Renal cortical epithelial cell (primary cell): Measurements from ENCODE around the gene CMYA5. TPM values are rescaled to one million over a fixed set of nuclear protein-coding genes. Genes with fewer than 3 reads are reported as not detected.
"Not testable (repeated sequence)": the region's sequence is repeated elsewhere in the genome, so short reads cannot be mapped to it uniquely, and the experiment has no call there.

ENCODE experiments used
- DNase-seq: peaks from one replicate; pipeline ENCODE4 v3.0.0-alpha.2; 2011; ENCODE audit warnings: low read depth
- total RNA-seq: library from RNA; depleted of rRNA; stranded (reverse); fragments of >200 nt; gene quantifications from 2 replicates; pipeline ENCODE4 v1.2.3, GENCODE V29; 2014

Gene CMYA5
- 2.8 TPM in 1 of 2 replicates, not detected in the other for total RNA-seq

DNA sequence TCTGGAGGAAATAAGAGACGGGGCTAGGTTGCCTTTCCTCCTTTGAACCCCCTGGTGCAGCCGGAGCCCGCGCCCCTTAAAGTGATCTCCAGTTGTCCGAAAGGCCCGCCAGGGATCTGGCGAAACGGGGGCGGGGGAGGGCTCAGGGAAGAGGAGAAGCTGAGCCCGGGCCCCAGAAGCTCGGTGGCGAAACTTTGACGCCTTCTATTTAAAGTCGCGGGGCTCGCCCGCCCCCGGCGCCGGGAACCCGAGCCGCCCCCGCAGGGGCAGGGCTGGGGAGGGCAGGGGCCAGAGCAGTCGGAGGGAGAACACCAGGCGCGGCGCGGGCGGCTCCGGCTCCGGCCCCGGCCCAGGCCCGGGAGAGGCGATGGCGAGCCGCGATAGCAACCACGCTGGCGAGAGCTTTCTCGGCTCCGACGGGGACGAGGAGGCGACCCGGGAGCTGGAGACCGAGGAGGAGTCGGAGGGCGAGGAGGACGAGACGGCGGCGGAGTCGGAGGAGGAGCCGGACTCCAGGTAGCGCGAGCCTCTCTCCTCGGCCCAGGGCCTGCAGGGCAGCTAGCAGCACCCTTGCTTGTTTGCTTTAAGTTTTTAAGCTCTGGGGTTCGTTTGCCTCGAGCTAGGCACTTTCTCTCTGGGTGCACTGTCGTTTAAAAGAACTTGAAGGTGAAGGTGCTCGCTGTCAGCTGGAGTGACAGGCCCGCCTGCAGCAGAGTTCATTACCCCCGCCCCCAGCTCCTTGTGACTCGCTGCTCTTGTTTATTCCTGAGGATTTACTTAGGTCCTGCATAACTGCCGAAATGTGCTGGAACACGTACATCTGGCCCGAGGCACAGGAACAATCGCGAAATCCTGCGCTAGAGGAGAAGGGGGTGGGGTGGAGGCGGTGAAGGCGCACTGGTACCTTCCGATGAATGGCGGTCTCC lies at the start of gene CMYA5:
TSS of gene CMYA5 (plus strand) at position 296 of the 926 bp plus-strand sequence. CDS start at position 368, 72 bp downstream.
- peak; percentile 57 for DNase-seq

DNA sequence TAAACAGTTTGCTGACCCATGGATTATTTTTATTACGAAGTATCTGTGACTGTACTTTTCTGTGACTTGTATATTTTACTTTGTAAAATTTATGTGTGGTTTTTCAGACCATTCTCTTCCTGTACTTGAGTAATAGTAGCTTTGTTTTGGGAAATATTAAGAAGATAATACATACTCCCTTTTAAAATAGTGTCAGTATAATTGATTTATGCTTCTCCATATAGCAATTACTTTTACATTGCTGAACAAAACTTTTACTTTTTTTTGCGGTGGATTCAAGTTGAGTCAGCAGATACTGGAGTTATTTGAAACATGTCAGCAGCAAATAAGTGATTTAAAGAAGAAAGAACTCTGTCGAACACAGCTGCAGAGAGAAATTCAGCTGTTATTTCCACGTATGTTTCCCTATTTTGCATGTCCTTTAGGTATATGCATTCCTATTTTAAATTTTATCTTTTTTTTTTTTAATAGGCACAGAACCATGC lies 49.0 kb upstream of the CMYA5 start:
- no peak for DNase-seq

DNA sequence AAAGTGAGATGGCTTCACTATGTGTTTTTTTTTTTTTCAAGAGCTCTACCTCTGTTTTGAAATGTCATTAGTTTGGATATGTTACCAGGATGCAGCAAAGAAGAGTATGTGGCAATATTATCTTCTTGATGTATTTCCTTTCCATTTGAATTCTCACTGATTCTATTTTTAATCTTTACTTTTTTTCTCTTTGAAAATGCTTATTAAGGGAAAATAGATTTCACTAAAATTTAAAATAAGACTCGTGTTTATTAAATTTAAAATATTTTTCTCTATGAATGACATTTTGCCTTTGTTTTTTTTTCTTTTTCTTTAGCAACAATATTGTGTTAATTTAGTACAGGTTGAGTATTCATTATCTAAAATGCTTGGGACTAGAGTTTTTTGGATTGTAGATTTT lies 48.2 kb upstream of the CMYA5 start:
- DNase-seq = no peak

DNA sequence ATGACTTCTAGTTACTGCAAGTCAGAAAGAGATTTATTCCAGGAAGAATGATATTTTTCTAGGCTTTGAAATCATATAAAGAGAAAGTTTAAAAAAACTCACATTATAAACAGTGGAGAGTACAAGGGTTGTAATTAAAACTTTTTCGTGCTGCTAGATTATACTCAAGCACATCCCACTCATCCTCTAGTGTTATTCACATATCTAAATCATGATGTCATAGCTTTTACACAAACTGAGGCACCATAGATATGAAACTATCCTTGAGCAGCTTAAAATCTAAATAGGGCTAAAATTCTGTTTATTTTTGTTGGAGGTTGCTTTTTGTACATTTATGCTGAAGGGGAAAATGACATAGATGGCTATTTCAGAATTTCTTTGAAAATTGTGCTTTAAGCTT lies 47.4 kb upstream of the CMYA5 start:
- DNase-seq = no peak

- peak; percentile 81 for DNase-seq
Measured at GRCh38 chr5:79653843-79654242, 35.8 kb upstream of the CMYA5 start.

- no peak for DNase-seq
Measured at GRCh38 chr5:79663212-79663611, 26.4 kb upstream of the CMYA5 start.

DNA sequence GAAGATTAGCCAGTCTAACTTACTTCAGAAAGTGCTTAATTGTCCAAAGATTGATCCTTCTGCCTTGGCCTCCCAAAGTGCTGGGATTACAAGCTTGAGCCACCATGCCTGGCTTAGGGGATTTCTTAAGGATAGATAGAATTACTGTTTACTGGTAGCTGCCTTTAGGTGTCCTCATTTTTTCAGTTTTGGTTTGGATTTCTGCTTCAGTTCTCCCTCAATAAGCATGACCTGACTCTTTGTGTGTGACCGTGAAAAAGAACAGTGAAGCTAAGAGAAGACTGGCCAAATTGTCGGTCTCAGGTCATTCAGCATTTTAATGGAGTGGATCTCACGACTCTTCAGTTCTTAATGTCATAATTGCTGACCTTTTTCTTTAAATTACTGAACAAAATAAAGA lies 22.9 kb upstream of the CMYA5 start:
- peak; percentile 30 for DNase-seq

DNA sequence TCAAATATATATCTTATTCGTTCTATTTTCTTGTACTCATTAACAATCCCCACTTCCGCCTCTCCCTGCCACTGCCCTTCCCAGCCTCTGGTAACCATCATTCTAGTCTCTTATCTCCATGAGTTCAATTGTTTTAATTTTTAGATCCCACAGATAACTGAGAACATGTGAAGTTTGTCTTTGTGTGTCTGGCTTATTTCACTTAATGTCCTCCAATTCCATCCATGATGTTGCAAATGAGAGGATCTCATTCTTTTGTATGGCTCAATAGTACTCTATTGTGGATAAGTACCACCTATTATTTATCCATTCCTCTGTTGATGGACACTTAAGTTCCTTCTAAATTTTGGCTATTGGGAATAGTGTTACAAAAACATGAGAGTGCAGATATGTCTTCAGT lies 17.2 kb upstream of the CMYA5 start:
- DNase-seq = no peak

DNA sequence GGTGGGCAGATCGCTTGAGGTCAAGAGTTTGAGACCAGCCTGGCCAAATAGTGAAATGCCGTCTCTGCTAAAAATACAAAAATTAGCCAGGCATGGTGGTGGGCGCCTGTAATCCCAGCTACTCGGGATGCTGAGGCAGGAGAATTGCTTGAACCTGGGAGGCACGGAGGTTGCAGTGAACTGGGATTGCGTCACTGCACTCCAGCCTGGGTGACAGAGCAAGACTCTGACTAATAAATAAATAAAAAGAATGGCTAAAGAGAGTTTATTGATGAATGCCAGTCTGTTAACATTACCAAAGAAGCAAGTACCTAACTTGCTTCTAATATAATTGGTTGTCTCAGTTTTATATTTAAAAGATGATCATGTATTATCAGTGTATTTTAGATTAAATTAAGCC lies 13.3 kb upstream of the CMYA5 start:
- DNase-seq = peak; percentile 58

DNA sequence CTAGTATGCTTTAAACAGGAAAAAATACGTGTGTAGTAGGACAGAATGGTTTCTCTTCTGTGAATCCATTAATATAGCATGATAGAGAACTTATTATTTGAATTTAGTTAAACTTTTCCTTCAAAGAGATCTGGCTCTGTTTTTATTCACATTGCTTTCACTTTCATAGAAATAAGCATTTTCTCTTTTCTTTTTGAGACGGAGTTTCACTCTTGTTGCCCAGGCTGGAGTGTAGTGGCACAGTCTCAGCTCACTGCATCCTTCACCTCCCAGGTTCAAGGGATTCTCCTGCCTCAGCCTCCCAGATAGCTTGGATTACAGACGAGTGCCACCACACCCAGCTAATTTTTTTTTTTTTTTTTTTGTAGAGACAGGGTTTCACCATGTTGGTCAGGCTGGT lies 7.5 kb upstream of the CMYA5 start:
- DNase-seq = not testable (repeated sequence)

DNA sequence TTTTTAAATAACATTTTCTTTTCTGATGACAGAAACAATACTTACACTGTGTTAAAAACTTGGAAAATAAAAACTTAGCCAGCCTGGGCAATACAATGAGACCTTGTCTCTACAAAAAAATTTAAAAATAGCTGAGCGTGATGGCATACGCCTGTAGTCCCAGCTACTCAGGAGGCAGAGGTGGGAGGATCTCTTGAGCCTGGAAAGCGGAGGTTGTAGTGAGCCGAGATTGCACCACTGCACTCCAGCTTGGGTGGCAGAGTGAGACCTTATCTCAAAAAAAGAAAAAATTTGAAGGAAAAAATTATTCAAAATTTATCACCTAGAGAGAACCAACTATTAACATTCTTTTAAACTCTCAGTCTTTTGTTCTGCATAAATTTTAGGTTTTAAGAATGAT lies 4.9 kb upstream of the CMYA5 start:
- DNase-seq = no peak

DNA sequence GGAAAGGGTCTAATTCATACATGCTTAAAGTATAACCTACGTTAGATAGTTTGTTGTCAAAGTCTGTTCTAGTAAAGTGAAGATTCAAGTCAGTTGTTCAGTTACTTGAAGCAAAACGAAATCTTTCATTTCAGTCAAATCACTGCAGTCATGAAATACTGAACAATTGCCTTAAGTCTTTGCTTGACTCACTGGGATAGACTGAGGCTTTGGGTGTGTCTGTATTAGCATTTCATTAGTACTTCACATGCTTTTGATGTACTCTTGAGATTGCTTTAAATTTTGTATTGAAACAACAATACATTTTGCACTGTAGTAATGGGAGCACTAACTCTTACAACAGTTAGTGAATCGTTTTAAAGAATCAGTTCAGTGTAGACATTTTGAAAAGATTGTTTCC lies 4.0 kb upstream of the CMYA5 start:
- DNase-seq = peak; percentile 63

- DNase-seq = peak; percentile 60
Measured at GRCh38 chr5:79686799-79687198, 2.8 kb upstream of the CMYA5 start.

DNA sequence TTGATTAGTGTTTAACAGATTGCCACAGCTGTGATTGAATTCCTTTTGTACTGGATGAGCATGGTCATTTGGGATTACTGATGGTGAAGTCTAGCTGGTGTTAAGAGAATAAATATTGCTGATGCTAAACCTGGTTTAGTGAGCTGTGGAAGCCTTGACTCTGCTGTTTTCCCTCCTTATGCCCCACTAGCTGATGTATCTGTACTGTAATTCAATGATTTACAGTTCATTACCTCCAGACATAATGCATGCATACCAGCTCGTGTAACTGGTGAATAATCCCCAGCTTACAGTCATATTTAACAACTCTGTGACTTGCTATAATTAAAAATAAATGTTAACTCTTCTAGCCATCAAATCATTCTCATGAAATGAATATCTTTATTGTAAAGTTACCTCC lies 1.7 kb upstream of the CMYA5 start:
- no peak for DNase-seq

DNA sequence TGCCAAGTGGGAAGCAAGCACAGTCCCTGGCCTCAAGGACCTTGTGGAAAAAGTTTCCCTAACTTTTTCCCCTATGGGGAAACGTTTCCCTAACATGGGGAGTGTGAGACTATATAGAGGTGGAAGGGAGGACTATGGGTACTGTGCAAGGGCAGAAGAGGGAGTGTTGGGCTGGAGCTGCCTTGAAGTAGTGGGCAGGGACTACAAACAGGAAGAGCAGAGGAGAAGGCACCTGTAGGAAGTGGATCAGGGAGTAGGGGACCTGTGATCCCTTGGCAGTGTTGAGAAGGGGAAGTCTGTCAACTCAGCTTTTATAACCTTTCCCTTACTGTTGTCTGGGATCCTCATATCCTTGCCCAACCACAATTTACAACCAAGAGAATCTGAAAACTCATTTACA lies 1.4 kb downstream of the CMYA5 start:
- no peak for DNase-seq

GRCh38 chr5:79692596-79692995 lies 3.0 kb downstream of the CMYA5 start:
- DNase-seq = peak; percentile 71

DNA sequence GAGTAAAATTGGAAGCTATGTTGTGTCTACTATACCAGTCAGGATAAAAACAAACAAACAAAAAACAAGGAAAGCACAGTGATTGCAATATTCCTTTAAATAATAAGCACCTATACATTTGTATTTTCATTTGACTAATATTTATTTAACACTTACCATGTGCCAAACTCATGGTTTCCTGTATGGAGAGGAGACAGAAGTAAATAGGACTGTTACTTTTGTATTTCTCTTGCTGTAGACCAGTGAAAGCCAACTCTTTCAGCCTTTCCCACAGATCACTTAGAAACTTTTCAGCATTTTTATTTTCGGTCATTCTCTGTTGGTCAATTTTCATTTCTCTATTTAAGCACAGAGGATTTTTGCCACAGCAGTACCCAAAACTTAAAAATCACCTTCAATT lies 4.5 kb downstream of the CMYA5 start:
- DNase-seq = no peak

DNA sequence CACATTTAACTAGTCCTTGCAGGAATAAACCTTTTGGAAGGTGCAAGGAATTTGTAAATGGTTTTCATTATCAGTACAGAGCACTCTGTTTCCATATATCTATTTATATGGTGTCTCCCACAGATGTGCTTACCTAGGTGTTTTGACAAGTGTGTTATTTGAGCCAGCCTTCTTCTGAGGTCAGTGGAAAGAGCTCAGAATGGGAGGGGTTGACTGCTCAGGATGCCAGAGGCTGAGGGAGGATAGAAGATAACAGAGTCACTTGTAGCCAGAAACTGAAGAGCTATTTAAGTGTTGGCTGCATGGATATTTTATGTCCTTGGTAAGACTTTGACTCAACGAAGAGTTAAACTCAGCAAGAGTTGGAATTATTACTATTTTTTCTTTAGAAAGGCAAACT lies 5.0 kb downstream of the CMYA5 start:
- DNase-seq = no peak

DNA sequence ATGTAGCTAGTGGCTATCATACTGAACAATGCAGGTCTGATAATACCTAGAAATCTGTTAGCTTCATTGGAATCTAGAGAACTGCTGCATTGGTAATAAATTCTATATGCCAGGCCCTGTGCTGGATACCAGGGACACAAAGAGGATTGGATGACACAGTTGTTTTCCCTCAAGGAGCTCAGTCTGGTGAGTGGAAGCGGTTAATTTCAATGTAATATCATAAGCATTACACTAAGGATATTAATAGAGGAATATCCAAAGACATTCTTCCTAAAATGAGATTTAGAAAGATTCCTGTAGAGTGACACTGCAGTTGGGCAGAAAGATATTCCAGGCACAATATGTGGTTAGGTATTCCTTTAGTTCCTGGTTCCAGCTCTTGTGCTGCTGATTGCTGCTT lies 5.9 kb downstream of the CMYA5 start:
- DNase-seq = no peak

DNA sequence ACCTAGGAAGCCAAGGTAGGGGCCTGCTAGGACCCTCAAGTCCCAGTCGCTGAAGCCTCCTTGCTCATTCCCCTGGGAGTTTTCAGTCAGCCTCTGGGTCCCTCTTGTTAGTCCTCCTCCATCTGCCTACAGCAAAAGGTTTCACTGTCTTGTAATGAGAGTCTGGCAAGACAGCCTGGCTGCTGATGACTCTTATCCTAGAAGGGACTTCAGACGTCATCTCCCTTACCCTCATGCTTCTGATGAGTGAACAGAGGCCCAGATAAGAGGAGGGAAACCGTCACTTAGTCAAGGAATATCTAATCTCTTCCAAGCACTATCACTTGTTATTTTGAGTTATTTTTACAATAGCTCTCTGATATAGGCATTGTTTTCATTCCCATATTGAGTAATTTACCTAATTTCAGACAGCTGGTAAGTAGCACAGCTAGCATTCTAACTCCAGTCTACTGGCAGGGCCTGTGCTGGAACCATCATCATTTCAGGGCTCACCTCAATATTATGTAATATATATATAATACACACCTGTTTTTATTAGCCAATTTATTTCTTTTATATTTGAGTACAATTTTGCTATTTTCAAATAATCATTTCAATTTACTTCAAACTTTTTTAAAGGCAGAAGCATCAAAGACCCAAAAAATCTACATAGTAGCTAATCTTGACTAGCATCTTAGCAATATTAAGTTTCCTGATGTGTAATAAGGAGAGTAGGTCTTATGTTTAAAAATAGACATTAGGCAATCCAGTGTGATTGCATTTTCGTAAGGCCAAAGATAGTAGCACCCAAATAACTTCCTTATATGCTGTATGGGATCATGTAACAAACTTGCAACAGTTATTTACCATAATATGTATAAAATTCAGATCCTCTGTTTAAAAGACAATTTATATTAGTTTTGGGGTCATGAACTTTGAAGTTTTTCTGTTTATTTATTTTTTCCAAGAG lies 7.9 kb downstream of the CMYA5 start:
- no peak for DNase-seq

DNA sequence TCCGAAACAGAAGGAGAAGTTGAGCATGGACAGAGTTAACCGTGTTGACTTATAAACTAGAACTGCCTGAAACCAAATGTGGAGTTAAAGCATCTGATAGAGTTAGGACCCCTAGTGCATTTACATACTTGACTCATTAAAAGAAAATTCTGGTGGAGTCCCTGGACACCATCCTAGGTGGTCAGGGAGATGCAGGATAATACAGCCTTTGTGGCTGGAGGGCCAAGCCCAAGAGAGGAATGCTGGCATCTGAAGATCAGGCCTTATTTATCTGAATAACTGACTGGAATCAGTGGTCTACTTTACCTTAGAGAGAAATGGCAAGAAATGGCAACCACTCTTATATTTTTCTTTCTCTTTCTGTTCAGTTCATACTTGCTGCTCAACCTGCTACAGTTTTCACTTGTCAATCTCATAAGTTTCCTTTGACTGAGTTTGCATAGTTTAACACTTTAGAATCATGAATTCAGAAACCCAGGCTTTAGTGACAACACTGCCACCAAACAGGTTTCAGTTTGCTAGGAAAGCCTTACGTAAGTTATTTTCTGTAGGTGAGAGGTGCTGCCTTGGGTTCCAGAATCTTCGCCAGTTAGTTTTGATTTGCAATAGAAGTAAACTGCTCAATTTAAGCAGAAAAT lies 10.2 kb downstream of the CMYA5 start:
- DNase-seq = no peak
